C4-2B (cell line): Measurements from ENCODE around the gene FGD2.

Experiments used
- CTCF ChIP-seq: fragments of 450-650 bp; conservative IDR thresholded peaks from 2 replicates; pipeline ENCODE4 v1.5.1; 2017; ENCODE audit warnings: mild to moderate bottlenecking
- ZFX ChIP-seq: fragments of 450-650 bp; IDR thresholded peaks from 2 replicates; pipeline ENCODE4 v1.6.1; 2017

GRCh38 chr6:36957773-36958271 lies 47.6 kb upstream of the FGD2 start:
- no peak for TF ChIP-seq CTCF
- TF ChIP-seq ZFX: no peak
